ENCODE results near the gene STRN.

GRCh38 chr2:36878429-36878828, 87.9 kb downstream of the STRN start:
- TF ChIP-seq, protein P1, sequence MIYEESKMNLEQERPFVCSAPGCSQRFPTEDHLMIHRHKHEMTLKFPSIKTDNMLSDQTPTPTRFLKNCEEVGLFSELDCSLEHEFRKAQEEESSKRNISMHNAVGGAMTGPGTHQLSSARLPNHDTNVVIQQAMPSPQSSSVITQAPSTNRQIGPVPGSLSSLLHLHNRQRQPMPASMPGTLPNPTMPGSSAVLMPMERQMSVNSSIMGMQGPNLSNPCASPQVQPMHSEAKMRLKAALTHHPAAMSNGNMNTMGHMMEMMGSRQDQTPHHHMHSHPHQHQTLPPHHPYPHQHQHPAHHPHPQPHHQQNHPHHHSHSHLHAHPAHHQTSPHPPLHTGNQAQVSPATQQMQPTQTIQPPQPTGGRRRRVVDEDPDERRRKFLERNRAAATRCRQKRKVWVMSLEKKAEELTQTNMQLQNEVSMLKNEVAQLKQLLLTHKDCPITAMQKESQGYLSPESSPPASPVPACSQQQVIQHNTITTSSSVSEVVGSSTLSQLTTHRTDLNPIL (CRISPR knock-in tag; IDR thresholded peaks at IDR 0.05; ENCODE audit: low read depth): no peak
- TF ChIP-seq ARNTL (CRISPR knock-in tag; IDR thresholded peaks at IDR 0.05; ENCODE audit: borderline replicate concordance, low read depth) (no peak), TOX (CRISPR knock-in tag; IDR thresholded peaks at IDR 0.05; ENCODE audit: borderline replicate concordance) (no peak)
